GM19372 (cell line): Measurements from ENCODE around the gene DENND5A.

Source experiments
- ATAC-seq: cut with Tn5 transposase; IDR thresholded peaks from one replicate; pipeline ENCODE4 v1.9.1; 2021; ENCODE audit warnings: mild to moderate bottlenecking, low read depth, moderate library complexity; ENCODE audit not compliant: unreplicated experiment

The DENND5A gene

DNA sequence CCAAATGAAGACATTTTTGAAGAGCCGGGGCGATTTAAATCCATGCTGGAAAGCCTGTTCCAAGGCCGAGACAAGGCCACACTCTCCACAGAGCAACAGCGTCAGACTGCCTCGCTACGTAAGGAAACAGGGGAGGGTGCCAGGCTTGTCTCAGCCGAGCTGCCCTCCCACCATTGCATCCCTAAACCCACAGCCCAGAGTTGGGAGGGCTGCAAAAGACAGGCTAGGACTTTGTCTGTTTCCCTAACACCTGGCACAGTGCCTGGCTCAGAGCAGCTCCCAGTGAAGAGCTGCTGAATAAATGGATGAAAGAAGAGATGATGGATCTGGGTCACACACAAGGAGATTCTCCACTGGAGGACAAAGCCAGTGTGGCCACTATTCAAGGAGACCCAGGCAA, 122.4 kb downstream of the DENND5A start:
- ATAC-seq, result no peak

DNA sequence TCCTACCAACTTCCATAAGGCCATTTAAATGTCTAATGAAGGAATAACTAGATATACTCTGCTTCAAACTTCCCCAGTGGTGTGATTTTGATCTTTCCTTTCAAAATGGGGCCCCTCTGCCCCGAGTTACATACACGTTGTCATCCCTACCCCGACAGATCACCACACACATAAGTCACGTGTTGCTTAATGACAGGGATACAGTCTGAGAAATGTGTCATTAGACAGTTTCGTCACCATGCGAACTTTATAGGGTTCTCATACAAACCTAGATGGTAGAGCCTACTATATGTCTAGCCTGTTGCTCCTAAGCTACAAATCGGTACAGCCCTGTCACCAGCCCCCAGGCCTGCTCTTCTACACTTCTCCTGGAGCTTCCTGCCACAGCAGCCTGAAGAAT, 124.0 kb downstream of the DENND5A start:
- ATAC-seq, result no peak

DNA sequence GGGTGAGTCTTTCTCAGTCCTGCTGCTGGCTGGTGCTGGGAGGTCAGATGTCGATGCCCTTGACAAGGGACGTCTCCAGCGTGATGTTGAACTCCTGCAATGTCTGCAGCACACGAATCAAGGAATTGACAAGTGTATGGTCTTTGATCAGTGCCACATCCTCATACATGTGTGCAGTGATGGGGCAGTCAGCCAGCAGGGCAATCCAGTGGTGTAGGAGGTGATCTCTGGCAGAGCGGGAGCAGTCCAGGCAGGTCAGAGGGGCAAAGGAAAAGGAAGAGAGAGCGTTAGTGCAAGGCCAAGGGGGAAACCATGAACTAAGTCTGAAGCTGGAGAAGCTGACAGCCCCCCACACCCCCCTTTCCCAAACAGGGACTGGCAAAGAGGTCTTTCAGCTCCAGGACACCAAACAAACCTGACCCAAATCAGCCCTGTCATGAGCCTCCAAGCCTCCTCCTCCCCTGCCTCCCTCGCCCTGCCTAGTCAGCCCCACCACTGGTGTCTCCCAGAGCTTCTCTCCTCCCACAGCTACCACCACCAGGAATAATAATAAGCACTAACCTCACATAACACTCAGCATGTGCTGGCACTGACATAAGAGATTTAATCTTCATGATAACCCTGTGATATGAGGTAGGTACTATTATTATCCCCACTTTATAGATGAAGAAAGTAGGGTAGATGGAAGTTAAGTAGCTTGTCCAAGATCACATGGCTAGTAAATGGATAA, 125.4 kb downstream of the DENND5A start:
- no peak for ATAC-seq

DNA sequence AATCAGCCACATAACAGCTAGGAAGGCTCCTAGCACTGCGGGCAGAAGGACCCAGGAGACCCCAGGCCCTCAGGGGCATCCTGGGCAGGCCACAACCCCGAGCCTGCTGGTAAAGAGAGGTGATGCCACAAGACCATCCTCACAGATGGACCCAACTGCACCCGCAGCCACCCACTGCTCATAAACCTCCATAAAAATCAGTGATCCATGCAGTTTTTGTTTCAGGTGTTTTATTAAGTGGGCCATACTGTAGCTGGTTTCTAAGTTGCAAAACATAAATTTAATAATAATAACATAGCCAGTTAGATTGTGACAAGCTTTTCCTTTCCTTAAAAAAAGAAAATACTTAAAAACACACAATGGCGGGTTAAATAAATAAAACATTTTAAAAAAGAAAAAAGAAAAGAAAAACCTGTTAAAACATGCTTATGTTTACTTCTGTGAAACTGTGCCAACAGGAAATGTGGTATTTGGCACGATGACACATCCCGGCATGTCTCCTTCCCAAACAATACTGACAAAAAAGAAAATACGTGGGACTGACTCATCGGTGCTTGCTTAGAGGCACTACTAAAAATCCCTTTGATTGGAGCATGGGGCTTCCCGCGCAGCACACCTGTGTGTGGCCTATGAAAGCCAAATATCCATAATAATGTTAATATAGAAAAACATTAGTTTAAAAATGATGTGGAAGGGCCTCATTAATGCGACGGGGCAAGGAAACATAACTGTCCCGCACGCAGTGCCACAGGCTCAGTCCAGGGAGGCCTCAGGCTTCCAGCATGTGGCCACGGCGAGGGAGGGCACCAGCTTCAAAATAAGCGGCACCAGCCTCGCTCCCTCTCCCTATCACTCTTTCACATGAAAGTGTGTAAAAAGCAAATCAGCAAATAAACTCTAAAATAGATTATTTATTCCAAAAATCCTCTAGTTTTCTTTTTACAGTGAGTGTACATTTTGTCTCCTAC, 126.3 kb downstream of the DENND5A start:
- no peak for ATAC-seq

DNA sequence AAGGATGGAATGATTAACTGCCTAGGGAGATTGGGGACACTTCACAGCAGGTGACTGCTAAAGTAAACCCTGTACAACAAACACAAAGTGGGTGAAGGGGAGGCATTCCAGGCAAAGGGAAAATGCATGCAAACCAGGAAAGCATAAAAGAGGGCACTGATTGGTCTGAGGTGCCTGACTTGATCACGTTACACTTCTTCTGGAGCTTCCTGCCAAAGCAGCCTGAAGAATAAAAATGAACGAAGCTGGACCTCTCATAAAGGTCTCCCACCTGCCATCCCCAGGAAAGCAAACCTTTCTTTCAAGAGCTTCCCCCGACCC, 127.1 kb downstream of the DENND5A start:
- no peak for ATAC-seq

DNA sequence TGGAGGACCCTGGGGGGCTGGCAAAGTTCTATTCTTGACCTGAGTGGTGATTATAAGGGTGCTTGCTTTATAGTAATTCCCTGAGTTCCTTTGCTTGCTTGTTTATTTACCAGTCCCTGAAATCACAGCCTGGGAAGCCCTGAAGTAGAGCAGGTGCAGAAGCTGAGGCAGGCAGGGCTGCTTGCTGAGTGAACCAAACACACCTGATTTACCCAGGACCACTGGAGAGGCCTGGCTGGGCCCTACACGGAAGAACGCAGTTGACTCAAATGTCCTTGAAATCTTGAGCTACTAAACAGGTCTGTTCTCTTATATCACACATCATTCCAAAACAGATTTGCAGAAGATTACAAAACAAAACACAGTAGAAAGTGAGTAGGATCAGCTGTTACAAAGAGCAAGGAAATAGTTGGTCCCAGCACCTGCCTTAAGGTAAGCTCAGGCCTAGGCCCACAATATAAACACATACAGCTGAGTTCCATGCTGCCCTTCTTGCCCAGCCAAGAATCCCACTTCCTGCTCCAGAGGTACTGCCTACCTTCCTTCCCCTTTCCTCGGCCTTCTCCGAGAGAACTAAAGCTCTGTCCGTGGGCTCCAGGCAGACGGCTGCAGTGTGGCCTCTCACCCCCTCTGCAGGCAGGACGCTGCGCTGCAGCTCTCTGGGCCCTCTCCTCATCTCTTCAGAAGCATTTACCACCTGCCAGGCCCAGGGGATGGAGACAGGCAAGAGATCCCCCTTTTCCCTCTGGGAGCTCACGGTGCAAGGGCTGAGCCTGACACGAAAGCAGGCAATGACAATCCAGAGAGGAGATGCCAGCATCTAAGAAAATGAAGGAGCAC, 127.6 kb downstream of the DENND5A start:
- ATAC-seq, result peak; percentile 90

DNA sequence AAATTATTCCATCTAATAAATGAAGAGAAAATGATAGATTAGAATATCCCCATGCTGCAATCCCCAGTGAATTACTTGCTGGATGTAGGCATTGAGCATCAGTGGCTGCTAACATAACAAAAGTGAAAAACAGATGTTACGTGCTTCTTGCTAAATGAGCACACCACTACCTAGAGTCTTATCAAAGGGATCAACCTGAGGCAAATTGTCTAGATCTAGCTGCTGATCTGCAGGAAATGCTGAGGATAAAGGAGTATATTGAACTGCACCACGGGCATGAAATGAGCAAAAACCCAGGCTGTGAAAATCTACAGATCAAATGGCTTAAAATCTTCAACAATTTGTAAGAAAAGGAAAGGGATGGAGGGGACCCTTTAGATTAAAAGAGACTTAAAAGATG, 128.4 kb downstream of the DENND5A start:
- ATAC-seq, result no peak

DNA sequence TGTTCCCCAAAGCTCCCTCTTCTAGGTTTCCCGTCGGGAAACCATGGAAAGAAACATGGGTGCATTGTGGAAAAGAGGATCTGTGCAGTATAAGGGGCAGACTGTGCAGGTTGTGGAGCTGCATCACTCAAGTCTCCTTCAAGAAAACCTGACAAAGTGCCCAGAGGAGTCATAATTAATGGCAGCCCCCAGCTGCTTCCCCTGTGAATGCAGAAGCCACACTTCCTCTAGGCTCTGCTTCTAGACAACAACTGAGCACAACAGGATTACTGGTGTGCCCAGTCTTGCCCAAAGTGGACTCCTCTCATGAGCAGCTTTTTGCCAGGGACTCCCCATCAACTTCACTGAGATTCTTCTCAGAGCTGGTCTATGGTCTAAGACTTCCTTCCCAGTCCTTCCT, 131.2 kb downstream of the DENND5A start:
- no peak for ATAC-seq

DNA sequence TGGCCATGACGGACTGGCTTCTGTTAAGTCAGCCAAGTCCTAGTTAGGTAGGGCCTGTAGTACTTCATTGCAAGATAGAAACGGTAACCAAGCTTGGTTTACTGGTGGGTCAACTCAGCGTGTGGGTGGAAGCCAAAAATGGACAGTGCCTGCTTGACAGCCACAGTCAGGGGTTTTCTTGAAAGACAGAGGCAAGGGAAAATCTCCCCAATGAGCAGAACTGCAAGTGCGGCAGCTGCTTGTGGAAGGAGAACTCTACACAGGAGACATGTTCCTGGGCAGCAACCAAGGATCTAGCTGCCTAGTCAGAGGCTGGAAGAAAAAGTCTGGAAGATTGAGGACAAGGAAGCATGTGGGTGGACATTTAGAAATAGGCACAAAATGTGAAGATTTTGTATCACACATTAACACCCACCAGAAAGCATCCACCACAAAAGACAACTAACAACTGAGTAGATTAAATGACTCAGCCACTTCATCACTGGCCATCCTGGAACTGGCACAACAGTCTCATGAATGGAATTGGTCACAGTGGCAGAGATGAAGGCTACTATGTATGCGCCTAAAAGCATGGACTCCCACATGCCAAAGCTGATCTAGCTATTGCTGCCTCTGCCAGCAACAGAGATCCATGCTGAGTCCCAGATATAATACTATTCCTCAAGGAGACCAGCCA, 132.8 kb downstream of the DENND5A start:
- ATAC-seq, result no peak

DNA sequence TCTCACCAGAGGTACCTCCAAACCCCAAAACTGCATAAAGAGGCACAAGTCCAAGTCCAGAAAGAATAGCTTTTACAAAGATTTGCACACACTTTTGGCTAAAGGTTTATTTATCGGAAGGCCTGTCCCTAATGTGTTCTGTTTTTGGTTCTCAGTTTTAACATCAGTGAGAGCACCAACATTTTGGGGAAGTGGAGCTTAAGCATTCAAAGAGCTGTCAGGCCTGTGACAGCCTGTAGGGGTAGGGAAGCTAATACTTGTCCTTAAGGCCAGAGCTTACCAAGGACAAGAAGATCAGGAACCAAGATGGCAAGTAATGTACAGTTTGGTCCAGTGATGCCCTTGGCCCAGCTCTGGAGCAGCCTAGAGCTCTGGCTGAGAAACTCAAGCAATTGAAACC, 134.9 kb downstream of the DENND5A start:
- no peak for ATAC-seq

DNA sequence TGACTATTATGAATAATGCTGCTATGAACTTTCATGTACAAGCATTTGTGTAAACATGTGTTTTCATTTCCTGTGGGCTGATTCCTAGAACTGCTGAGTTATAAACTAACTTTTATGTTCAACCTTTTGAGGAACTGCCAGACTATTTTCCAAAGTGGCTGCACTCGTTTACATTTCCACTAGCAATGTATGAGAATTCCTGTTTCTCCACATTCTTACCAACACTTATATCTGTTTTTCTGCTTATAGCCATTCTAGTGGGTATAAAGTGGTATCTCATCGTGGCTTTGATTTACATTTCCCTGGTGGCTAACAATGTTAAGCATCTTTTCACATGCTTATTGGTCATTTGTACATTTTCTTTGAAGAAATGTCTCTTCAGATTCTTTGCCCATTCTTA, 138.5 kb downstream of the DENND5A start:
- no peak for ATAC-seq

DNA sequence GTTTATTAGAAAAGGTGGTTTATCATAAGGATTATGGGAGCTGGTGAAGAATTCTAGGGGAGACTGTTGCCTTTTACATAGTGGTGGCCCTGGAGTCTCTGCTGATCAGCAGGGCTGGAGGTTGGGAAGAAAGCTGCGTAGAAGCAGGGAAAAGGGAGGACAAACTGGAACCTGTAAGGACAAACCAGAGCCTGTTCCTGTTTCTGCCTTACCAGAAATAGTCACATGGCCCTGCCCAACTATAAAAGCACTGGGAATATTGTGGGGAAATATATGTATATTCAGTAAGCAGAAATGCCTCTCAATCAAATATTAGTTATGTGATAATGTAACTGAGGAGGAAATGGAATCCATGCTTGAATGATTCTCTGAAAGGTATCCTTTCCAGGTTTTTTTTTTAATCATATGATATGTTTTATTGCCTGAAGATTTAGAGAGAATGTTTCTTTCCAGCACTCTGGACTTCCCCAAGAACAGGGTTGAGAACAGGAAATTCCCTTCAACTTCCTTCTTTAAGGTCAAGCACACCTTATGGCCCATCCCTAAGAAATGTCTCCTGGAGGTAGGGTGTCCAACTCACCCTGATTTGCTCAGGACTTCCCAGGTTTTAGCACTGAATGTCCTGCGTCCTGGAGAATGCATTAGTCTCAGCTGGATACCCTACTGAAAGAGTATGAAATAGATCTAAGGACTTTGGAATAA, 139.8 kb downstream of the DENND5A start:
- ATAC-seq, result no peak

DNA sequence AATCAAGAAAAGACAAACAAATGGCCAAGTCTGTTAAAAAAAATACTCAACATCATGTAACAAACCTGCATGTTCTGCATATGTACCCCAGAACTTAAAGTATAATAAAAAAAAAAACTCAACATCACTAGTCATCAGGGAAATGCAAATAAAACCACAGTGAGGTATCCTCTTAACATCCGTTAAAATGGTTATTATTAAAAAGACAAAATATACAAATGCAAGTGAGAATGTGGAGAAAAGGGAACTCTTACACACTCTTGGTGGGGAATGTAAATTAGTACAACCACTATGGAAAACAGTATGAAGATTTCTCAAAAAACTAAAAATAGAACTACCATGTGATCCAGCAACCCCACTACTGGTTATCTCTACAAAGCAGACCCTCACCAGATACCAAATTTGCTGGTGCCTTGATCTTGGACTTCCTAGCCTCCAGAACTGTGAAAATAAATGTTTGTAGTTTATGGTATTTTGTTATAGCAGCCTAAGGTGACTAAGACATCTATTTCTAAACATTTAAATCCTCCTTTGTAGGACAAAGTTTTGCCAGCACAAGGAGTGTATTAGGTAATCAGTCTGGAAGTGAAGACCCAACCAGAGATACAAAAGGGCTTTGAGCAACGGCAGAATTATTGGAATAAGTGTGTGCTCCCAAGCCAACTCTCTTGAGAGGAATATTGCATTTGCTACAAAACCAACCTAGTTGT, 141.4 kb downstream of the DENND5A start:
- ATAC-seq, result no peak

DNA sequence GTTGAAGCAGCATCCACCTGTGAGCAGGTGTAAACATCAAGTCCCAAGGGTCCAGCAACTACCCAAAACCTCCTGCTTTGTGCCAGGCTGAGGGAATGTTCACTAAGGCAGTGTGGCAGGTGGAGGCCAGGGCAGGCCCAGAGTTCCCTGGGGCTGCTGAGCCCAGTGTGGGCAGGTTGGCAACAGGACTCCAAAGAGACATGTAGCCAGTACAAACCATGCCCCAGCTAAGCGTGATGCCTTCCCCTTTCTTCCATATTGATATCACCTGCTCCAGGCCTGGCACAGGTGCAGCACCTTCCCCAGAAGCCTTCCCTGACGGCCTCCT, 143.7 kb downstream of the DENND5A start:
- ATAC-seq, result no peak

DNA sequence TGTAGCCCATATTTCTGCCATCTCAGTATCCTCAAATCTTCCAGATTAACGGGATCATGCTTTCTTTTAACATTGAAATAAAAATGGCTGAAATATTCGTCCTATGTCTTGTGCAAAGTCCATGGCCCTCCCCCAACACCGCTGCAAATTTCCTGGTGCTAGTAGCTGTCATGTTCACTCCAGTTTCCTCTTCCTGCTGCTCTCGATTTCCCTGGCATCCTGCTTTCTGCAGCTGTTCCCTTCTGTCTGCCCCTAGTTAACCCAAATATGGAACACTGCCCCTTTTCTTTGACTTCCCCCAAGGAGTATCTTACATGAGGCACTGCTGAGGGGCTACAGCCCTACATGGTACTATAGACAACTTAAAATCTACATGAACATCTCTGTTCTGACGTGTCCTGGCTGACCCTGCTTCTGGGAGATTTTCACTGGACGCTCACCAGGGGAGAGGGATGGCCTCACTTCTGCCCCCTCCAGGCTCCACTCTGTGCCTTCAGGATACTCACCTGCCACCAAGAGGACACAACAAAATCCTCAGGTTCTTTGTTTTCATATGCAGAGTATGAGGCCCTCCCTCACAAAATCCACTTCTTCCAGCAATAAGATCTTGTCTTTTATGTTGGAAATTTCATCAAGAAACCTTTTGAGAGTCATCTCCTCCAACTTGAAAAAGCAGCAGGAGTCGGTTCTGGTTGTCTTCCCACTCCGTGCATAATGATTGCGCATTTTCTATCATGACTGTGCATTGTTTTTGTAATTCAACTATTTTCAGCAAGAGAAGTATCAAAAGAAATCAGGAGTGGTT, 144.3 kb downstream of the DENND5A start:
- no peak for ATAC-seq

DNA sequence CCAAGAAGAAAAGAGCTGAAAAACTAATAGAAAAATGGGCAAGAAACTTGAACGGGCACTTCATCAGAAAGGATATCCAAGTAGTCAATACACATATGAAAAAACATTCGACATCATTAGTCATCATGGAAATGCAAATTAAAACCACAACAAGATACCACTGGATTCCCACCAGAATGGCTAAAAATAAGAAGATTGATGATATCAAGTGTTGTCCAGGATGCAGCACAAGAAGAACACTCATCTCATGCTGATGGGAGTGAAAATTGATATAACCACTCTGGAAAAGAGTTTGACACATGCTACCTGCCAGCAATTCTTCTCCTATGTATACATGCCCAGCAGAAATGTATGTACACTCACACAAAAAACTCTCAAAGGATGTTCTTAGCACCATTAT, 146.9 kb downstream of the DENND5A start:
- ATAC-seq, result no peak

DNA sequence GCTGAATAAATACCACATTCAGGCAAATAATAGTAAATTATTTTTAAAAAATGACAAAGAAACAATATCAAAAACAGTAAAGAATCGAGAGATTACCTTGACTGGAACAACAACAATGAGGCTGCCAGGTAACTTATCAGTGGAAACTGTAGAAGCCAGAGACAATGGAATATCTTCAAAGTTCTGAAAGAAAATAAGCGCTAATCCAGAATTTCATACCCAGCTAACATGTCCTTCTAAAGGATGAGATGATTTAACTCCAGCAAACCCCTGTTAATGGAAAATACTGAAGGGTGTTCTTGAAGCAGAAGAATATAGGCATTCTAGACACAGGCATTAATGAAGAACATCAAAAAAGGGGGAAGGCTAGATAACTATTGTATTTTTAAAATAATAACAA, 153.1 kb downstream of the DENND5A start:
- ATAC-seq, result no peak

DNA sequence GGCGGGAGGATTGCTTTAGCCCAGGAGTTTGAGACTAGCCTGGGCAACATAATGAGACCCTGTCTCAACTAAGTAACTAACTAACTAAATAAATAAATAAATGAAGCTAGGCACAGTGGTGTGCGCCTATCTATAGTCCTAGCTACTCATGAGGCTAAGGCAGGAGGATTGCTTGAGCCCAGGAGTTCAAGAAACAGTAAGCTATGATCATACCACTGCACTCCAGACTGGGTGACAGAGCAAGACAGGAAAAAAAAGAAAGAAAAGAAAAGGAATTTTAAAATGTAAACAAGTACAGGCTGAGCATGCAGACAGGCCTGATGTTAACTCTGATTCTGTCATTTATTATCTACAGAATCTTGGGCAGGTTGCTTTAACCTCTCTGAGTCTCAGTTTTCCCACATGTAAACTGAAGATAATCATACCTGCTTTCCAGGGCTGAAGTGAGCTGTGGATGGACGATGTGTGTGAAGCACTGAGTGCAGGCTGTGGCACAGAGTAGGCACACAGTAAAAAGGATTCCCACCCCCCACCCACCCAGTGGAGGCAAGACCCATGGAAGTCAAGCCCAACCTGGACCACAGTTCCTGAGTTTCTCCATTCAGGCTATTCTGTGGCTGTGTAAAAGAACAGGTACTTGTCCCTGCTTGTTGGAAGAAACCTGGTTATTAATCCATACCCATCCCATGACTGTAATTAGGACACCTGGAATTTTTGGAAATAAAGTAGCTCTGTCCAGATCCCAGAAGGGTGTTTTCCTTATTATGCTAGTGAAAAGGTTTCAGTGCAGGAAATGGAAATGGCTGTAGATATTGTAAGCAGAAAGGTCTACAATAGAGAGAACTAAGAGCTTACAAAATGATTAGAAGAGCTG, 155.1 kb downstream of the DENND5A start:
- ATAC-seq, result no peak
